GM21381 (cell line): ENCODE measurements around the gene CPO.

Experiments
- ATAC-seq: cut with Tn5 transposase; IDR thresholded peaks from one replicate; pipeline ENCODE4 v1.9.1; 2021; ENCODE audit warnings: mild to moderate bottlenecking, moderate library complexity; ENCODE audit not compliant: unreplicated experiment

CPO gene

GRCh38 chr2:206970589-206971360, 31.5 kb downstream of the CPO start:
- no peak for ATAC-seq

GRCh38 chr2:206971805-206972204, 32.5 kb downstream of the CPO start:
- ATAC-seq = no peak

- ATAC-seq = no peak
Observed at GRCh38 chr2:206974551-206974950, 35.2 kb downstream of the CPO start.

GRCh38 chr2:206978746-206979145, 39.4 kb downstream of the CPO start:
- no peak for ATAC-seq

GRCh38 chr2:206979365-206979764, 40.0 kb downstream of the CPO start:
- ATAC-seq = no peak

GRCh38 chr2:206979922-206980321, 40.6 kb downstream of the CPO start:
- ATAC-seq = no peak

- no peak for ATAC-seq
Observed at GRCh38 chr2:206980413-206980812, 41.1 kb downstream of the CPO start.

GRCh38 chr2:206981086-206981674, 41.9 kb downstream of the CPO start:
- ATAC-seq = no peak

- no peak for ATAC-seq
Observed at GRCh38 chr2:206981739-206982340, 42.5 kb downstream of the CPO start.

- ATAC-seq = no peak
Observed at GRCh38 chr2:206982360-206982955, 43.1 kb downstream of the CPO start.

GRCh38 chr2:206983161-206983859, 44.0 kb downstream of the CPO start:
- ATAC-seq = no peak

- no peak for ATAC-seq
Observed at GRCh38 chr2:206984206-206984605, 44.9 kb downstream of the CPO start.

GRCh38 chr2:206986943-206987342, 47.6 kb downstream of the CPO start:
- no peak for ATAC-seq

GRCh38 chr2:206987810-206988209, 48.5 kb downstream of the CPO start:
- ATAC-seq = no peak

- ATAC-seq = no peak
Observed at GRCh38 chr2:206988884-206989283, 49.6 kb downstream of the CPO start.

GRCh38 chr2:206989311-206989710, 50.0 kb downstream of the CPO start:
- peak; percentile 72 for ATAC-seq

GRCh38 chr2:206990360-206990759, 51.0 kb downstream of the CPO start:
- no peak for ATAC-seq

GRCh38 chr2:206991070-206991469, 51.8 kb downstream of the CPO start:
- ATAC-seq = no peak

- no peak for ATAC-seq
Observed at GRCh38 chr2:206993396-206993911, 54.1 kb downstream of the CPO start.

GRCh38 chr2:206993964-206994363, 54.6 kb downstream of the CPO start:
- ATAC-seq = no peak

GRCh38 chr2:206996556-206997065, 57.3 kb downstream of the CPO start:
- no peak for ATAC-seq
